Measurements from ENCODE around the gene FZD7. TPM values are rescaled to one million over a fixed set of nuclear protein-coding genes. Genes with fewer than 3 reads are reported as not detected.
A peak's percentile ranks its signal among the peaks of the same experiment; 100 is the strongest.

FZD7 gene
- total RNA-seq, 4 donors from 2014 or later = 4.4 to 9.4 (median 6.4) TPM

DNA sequence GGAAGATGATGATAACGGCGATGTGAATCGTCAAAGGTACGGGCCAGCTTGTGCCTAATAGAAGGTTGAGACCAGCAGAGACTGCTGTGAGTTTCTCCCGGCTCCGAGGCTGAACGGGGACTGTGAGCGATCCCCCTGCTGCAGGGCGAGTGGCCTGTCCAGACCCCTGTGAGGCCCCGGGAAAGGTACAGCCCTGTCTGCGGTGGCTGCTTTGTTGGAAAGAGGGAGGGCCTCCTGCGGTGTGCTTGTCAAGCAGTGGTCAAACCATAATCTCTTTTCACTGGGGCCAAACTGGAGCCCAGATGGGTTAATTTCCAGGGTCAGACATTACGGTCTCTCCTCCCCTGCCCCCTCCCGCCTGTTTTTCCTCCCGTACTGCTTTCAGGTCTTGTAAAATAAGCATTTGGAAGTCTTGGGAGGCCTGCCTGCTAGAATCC, 3.0 kb downstream of the FZD7 start:
- Histone ChIP-seq H3K36me3 (no peaks in the 10 kb centered on the region), H3K4me1 (peaks cover 59 to 60% of the 10 kb centered on the region in 2 donors), H3K27ac (peak overlapping the region; percentile 91 to 100 (median 98)), H3K27me3 (no peaks in the 10 kb centered on the region), H3K4me3 (peak overlapping the region; percentile 80 to 97 (median 92)), H3K9me3 (no peaks in the 10 kb centered on the region)
- no peak for TF ChIP-seq POLR2A (IDR thresholded peaks at IDR 0.05)
- TF ChIP-seq, protein P1, sequence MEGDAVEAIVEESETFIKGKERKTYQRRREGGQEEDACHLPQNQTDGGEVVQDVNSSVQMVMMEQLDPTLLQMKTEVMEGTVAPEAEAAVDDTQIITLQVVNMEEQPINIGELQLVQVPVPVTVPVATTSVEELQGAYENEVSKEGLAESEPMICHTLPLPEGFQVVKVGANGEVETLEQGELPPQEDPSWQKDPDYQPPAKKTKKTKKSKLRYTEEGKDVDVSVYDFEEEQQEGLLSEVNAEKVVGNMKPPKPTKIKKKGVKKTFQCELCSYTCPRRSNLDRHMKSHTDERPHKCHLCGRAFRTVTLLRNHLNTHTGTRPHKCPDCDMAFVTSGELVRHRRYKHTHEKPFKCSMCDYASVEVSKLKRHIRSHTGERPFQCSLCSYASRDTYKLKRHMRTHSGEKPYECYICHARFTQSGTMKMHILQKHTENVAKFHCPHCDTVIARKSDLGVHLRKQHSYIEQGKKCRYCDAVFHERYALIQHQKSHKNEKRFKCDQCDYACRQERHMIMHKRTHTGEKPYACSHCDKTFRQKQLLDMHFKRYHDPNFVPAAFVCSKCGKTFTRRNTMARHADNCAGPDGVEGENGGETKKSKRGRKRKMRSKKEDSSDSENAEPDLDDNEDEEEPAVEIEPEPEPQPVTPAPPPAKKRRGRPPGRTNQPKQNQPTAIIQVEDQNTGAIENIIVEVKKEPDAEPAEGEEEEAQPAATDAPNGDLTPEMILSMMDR (IDR thresholded peaks at IDR 0.05 in 4 of 5, conservative IDR thresholded peaks at IDR 0.05 in 1 of 5) = no peak
- ATAC-seq (no peak), DNase-seq (no peak)
- intact Hi-C loops (cut with DNase I; ENCODE audit: low total_unique reads) (loop anchor here (5.0 to 10.0 kb wide), 5 partner anchors 201 to 978 kb away; partner anchors contain the start of genes ALS2, BMPR2, NBEAL1 and NOP58), in situ Hi-C loops (cut with MboI; ENCODE audit: low sequenced_read_pairs in 4 of 4) (loop anchor here in 2 of 4 donors (5.0 to 10.0 kb wide), 3 partner anchors 141 to 254 kb away; partner anchors contain the start of gene ALS2 (in 1 of the 2))

DNA sequence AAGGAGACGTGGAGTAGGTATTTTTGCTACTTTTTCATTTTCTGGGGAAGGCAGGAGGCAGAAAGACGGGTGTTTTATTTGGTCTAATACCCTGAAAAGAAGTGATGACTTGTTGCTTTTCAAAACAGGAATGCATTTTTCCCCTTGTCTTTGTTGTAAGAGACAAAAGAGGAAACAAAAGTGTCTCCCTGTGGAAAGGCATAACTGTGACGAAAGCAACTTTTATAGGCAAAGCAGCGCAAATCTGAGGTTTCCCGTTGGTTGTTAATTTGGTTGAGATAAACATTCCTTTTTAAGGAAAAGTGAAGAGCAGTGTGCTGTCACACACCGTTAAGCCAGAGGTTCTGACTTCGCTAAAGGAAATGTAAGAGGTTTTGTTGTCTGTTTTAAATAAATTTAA, 3.4 kb downstream of the FZD7 start:
- Histone ChIP-seq H3K27ac (peak overlapping the region; percentile 91 to 100 (median 98)), H3K4me3 (peak overlapping the region; percentile 80 to 97 (median 92)), H3K4me1 (peaks cover 59% of the 10 kb centered on the region in 2 donors), H3K9me3 (no peaks in the 10 kb centered on the region), H3K27me3 (no peaks in the 10 kb centered on the region), H3K36me3 (no peaks in the 10 kb centered on the region)
- ATAC-seq (no peak), DNase-seq (no peak)
- intact Hi-C loops (cut with DNase I; ENCODE audit: low total_unique reads) = loop anchor here (5.0 to 10.0 kb wide), 5 partner anchors 200 to 978 kb away; partner anchors contain the start of genes ALS2, BMPR2, NBEAL1 and NOP58
- TF ChIP-seq, protein P1 (IDR thresholded peaks at IDR 0.05 in 4 of 5, conservative IDR thresholded peaks at IDR 0.05 in 1 of 5) = no peak
- no peak for TF ChIP-seq POLR2A (IDR thresholded peaks at IDR 0.05)
- in situ Hi-C loops (cut with MboI; ENCODE audit: low sequenced_read_pairs in 4 of 4) = loop anchor here in 2 of 4 donors (5.0 to 10.0 kb wide), 3 partner anchors 140 to 255 kb away; partner anchors contain the start of gene ALS2 (in 1 of the 2)

- in situ Hi-C loops (cut with MboI; ENCODE audit: low sequenced_read_pairs in 4 of 4) = loop anchor here in 2 of 4 donors (5.0 to 10.0 kb wide), 3 partner anchors 139 to 256 kb away; partner anchors contain the start of gene ALS2 (in 1 of the 2)
- Histone ChIP-seq H3K9me3 (no peaks in the 10 kb centered on the region), H3K4me3 (peak overlapping the region; percentile 2 to 87 (median 24)), H3K4me1 (peaks cover 58 to 65% of the 10 kb centered on the region in 2 donors), H3K27ac (peak overlapping the region; percentile 91 to 100 (median 98)), H3K27me3 (no peaks in the 10 kb centered on the region), H3K36me3 (no peaks in the 10 kb centered on the region)
- TF ChIP-seq POLR2A (IDR thresholded peaks at IDR 0.05) = peak in 1 of 2 donors; percentile 13
- TF ChIP-seq, protein P1 (IDR thresholded peaks at IDR 0.05 in 4 of 5, conservative IDR thresholded peaks at IDR 0.05 in 1 of 5) = no peak
- intact Hi-C loops (cut with DNase I; ENCODE audit: low total_unique reads) = loop anchor here (5.0 to 10.0 kb wide), 5 partner anchors 199 to 976 kb away; partner anchors contain the start of genes ALS2, BMPR2, NBEAL1 and NOP58
- ATAC-seq = peak; percentile 33 to 73
- peak; percentile 63 to 86 for DNase-seq
These were observed 5.0 kb downstream of the FZD7 start for GRCh38 chr2:202038471-202039277.

- H3K4me1 ChIP-seq = peaks cover 58 to 65% of the 10 kb centered on the region in 2 donors
- TF ChIP-seq POLR2A (IDR thresholded peaks at IDR 0.05) = peak in 1 of 2 donors; percentile 3
- TF ChIP-seq, protein P1 (IDR thresholded peaks at IDR 0.05 in 4 of 5, conservative IDR thresholded peaks at IDR 0.05 in 1 of 5) = no peak
- no peaks in the 10 kb centered on the region for H3K27me3 ChIP-seq
- intact Hi-C loops (cut with DNase I; ENCODE audit: low total_unique reads) (loop anchor here (5.0 to 10.0 kb wide), 5 partner anchors 198 to 975 kb away; partner anchors contain the start of genes ALS2, BMPR2, NBEAL1 and NOP58), in situ Hi-C loops (cut with MboI; ENCODE audit: low sequenced_read_pairs in 4 of 4) (loop anchor here in 2 of 4 donors (5.0 to 10.0 kb wide), 3 partner anchors 138 to 257 kb away; partner anchors contain the start of gene ALS2 (in 1 of the 2))
- ATAC-seq = peak in 1 of 2 donors; percentile 19
- peak overlapping the region; percentile 2 to 87 (median 24) for H3K4me3 ChIP-seq
- no peak for DNase-seq
- H3K27ac ChIP-seq = peak overlapping the region; percentile 91 to 100 (median 98)
- no peaks in the 10 kb centered on the region for H3K36me3 ChIP-seq
- no peaks in the 10 kb centered on the region for H3K9me3 ChIP-seq
These were observed 5.8 kb downstream of the FZD7 start for GRCh38 chr2:202039278-202040078.

Measured in gastrocnemius medialis (tissue), 4 donors.